HL-60 (cell line): ENCODE results near the gene SIGLEC11.

Source experiments
- POLR2AphosphoS5 ChIP-seq: IDR thresholded peaks from 2 replicates; pipeline ENCODE4 v1.6.1; 2012; ENCODE audit warnings: low read depth
- TF ChIP-seq, protein P1 (sequence below): IDR thresholded peaks from one replicate; pipeline ENCODE4 v1.5.1; 2011; ENCODE audit warnings: low read length, control low read depth, inconsistent platforms; ENCODE audit not compliant: insufficient read depth
- TF ChIP-seq, protein P2 (sequence below): IDR thresholded peaks from 2 replicates; pipeline ENCODE4 v1.6.1; 2012; ENCODE audit warnings: low read depth; ENCODE audit not compliant: insufficient replicate concordance

- TF ChIP-seq, protein P1, sequence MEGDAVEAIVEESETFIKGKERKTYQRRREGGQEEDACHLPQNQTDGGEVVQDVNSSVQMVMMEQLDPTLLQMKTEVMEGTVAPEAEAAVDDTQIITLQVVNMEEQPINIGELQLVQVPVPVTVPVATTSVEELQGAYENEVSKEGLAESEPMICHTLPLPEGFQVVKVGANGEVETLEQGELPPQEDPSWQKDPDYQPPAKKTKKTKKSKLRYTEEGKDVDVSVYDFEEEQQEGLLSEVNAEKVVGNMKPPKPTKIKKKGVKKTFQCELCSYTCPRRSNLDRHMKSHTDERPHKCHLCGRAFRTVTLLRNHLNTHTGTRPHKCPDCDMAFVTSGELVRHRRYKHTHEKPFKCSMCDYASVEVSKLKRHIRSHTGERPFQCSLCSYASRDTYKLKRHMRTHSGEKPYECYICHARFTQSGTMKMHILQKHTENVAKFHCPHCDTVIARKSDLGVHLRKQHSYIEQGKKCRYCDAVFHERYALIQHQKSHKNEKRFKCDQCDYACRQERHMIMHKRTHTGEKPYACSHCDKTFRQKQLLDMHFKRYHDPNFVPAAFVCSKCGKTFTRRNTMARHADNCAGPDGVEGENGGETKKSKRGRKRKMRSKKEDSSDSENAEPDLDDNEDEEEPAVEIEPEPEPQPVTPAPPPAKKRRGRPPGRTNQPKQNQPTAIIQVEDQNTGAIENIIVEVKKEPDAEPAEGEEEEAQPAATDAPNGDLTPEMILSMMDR = no peak
- TF ChIP-seq, protein P2, sequence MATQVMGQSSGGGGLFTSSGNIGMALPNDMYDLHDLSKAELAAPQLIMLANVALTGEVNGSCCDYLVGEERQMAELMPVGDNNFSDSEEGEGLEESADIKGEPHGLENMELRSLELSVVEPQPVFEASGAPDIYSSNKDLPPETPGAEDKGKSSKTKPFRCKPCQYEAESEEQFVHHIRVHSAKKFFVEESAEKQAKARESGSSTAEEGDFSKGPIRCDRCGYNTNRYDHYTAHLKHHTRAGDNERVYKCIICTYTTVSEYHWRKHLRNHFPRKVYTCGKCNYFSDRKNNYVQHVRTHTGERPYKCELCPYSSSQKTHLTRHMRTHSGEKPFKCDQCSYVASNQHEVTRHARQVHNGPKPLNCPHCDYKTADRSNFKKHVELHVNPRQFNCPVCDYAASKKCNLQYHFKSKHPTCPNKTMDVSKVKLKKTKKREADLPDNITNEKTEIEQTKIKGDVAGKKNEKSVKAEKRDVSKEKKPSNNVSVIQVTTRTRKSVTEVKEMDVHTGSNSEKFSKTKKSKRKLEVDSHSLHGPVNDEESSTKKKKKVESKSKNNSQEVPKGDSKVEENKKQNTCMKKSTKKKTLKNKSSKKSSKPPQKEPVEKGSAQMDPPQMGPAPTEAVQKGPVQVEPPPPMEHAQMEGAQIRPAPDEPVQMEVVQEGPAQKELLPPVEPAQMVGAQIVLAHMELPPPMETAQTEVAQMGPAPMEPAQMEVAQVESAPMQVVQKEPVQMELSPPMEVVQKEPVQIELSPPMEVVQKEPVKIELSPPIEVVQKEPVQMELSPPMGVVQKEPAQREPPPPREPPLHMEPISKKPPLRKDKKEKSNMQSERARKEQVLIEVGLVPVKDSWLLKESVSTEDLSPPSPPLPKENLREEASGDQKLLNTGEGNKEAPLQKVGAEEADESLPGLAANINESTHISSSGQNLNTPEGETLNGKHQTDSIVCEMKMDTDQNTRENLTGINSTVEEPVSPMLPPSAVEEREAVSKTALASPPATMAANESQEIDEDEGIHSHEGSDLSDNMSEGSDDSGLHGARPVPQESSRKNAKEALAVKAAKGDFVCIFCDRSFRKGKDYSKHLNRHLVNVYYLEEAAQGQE = peak; percentile 61
- no peak for TF ChIP-seq POLR2AphosphoS5
Observed at GRCh38 chr19:50000841-50001557, 40.0 kb upstream of the SIGLEC11 start.
